Keratinocyte (primary cell): ENCODE measurements around the gene FHOD1. TPM values are rescaled to one million over a fixed set of nuclear protein-coding genes. Genes with fewer than 3 reads are reported as not detected.

ENCODE experiments used
- DNase-seq: peaks from one replicate; pipeline ENCODE4 v3.0.0-alpha.2; 2011; ENCODE audit warnings: low read depth, missing footprints, low spot score
- FAIRE-seq: peaks from 2 replicates; lab custom pipeline; 2011; peaks lifted over from hg19 to GRCh38; lab: Jason Lieb, UNC
- H2AFZ ChIP-seq: 2 replicates; pipeline ENCODE4 v1.6.0; 2012; ENCODE audit warnings: low read length, control low read depth, inconsistent platforms; ENCODE audit not compliant: control insufficient read depth
- H3K27ac ChIP-seq: 2 replicates; pipeline ENCODE4 v1.5.1; 2011; ENCODE audit warnings: low read length; ENCODE audit not compliant: control insufficient read depth, insufficient read depth
- H3K27me3 ChIP-seq: 3 replicates; pipeline ENCODE4 v1.6.0; 2011; ENCODE audit warnings: low read length; ENCODE audit not compliant: control insufficient read depth, insufficient read depth; ENCODE audit errors: extremely low read depth
- H3K36me3 ChIP-seq, 2 experiments: 2 replicates in 1 of 2; 3 replicates in 1 of 2; pipeline ENCODE4 v1.5.1; 2011; ENCODE audit warnings: low read length in 2 of 2, mild to moderate bottlenecking in 1 of 2; ENCODE audit not compliant: control insufficient read depth in 2 of 2, insufficient read depth in 2 of 2; ENCODE audit errors: extremely low read depth in 1 of 2
- H3K4me1 ChIP-seq: 3 replicates; pipeline ENCODE4 v1.5.1; 2011; ENCODE audit warnings: low read length; ENCODE audit not compliant: control insufficient read depth, insufficient read depth; ENCODE audit errors: extremely low read depth
- H3K4me2 ChIP-seq: 3 replicates; pipeline ENCODE4 v1.6.0; 2011; ENCODE audit warnings: low read depth, low read length; ENCODE audit not compliant: control insufficient read depth, insufficient read depth; ENCODE audit errors: extremely low read depth
- H3K4me3 ChIP-seq, 3 experiments: fragments of 200-600 bp in 1 of 3; sonication (generic) in 1 of 3; 2 replicates in 2 of 3; 3 replicates in 1 of 3; pipeline ENCODE4 v1.5.1; 2011 to 2016; ENCODE audit warnings: low read length in 3 of 3, mild to moderate bottlenecking in 3 of 3, control low read depth in 2 of 3, inconsistent platforms in 1 of 3, low read depth in 1 of 3, mixed read lengths in 1 of 3, mixed run types in 1 of 3, moderate library complexity in 1 of 3; ENCODE audit not compliant: control insufficient read depth in 2 of 3, insufficient read depth in 2 of 3; ENCODE audit errors: extremely low read depth in 1 of 3
- H3K79me2 ChIP-seq: 2 replicates; pipeline ENCODE4 v1.6.0; 2012; ENCODE audit warnings: low read length; ENCODE audit not compliant: control insufficient read depth, insufficient read depth
- H3K9ac ChIP-seq: 3 replicates; pipeline ENCODE4 v1.6.0; 2011; ENCODE audit warnings: low read length; ENCODE audit not compliant: control insufficient read depth, insufficient read depth; ENCODE audit errors: extremely low read depth
- H3K9me1 ChIP-seq: 3 replicates; pipeline ENCODE4 v1.6.0; 2011; ENCODE audit warnings: low read length; ENCODE audit not compliant: control insufficient read depth, insufficient read depth; ENCODE audit errors: extremely low read depth
- H3K9me3 ChIP-seq: 2 replicates; pipeline ENCODE4 v1.5.1; 2012; ENCODE audit warnings: low read depth, low read length; ENCODE audit not compliant: control insufficient read depth
- H4K20me1 ChIP-seq: 3 replicates; pipeline ENCODE4 v1.6.0; 2011; ENCODE audit warnings: low read length; ENCODE audit not compliant: control insufficient read depth, insufficient read depth; ENCODE audit errors: extremely low read depth
- EZH2 ChIP-seq: IDR thresholded peaks from one replicate; pipeline ENCODE4 v1.6.1; 2012; ENCODE audit warnings: inconsistent platforms, mild to moderate bottlenecking, low read length, moderate library complexity
- dilution Hi-C: fragments of 300-500 bp; cut with MboI; formaldehyde crosslinking; loops from one replicate; pipeline ENCODE4 v1.7.0; 2020; ENCODE audit warnings: low sequenced_read_pairs; ENCODE audit not compliant: extremely low pct_ligation_motif_present
- polyA plus RNA-seq, 5 experiments: library from polyadenylated mRNA; depleted of rRNA in 3 of 5; stranded (reverse) in 3 of 5; stranded (forward) in 1 of 5; unstranded in 1 of 5; fragments of >200 nt; gene quantifications; 1 replicate in 1 of 5; 2 replicates in 3 of 5; 3 replicates in 1 of 5; pipeline versions ENCODE4 v1.2.1 to v1.2.3, GENCODE V29; 2011 to 2012; ENCODE audit warnings: missing spikeins in 2 of 5, low read depth in 1 of 5, low replicate concordance in 1 of 5
- TF ChIP-seq, protein P1 (sequence below), 3 experiments: IDR thresholded peaks in 1 of 3; conservative IDR thresholded peaks in 1 of 3; optimal IDR thresholded peaks in 1 of 3; 2 replicates in 2 of 3; 3 replicates in 1 of 3; pipeline versions ENCODE3 to v1.5.1; 2011; ENCODE audit warnings: low read length in 3 of 3, mild to moderate bottlenecking in 3 of 3, moderate library complexity in 2 of 3, control low read depth in 1 of 3, inconsistent platforms in 1 of 3; ENCODE audit not compliant: insufficient read depth in 2 of 3; ENCODE audit errors: extremely low read depth in 1 of 3

Gene FHOD1
- polyA plus RNA-seq, 1 donor (not counting 4 experiments of a cell fraction or from before 2014, with no cell fraction given): 29.4 TPM

DNA sequence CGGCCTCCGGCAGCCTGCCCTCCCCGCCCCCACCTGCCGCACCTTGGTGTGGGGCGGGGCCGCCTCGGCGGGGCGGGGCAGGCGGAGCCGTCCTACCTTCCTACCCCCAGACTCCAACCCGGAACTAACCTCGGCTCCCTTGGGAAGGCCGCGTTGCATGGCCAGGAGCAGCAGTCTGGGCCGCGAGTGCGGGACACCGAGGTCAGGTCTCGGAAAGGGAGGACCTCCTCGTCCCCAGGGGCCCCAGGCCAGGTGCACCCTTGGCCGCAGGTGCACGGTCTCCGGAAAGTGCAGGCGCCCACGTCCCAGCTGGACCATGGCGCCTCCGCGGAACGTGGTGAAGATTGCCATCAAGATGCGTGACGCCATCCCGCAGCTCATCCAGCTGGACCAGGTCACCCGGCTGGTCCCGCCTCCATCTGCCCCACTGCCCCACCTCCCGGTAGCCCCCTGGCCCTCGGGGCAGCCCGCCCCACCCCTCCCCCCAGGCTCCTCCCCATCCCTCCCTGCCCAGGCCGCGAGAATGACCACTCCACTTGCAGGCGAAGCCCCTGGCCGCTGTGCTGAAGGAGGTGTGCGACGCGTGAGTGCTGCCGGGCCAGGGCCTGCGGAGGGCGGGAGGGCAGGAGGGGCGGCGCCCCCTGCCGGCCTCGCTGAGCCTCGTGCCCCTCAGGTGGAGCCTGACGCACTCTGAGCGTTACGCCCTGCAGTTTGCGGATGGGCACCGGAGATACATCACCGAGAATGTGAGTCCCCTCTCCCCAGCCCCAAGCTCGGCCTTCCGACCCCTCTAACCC lies 48.1 kb downstream of the FHOD1 start, which contains the start of gene ELMO3:
Gene ELMO3, plus strand, starts transcription at position 121 of the 797 bp plus-strand sequence. Its CDS starts 196 bp downstream, at position 317.
- FAIRE-seq (peak; percentile 51), DNase-seq (no peak)
- Histone ChIP-seq H3K79me2 (peaks cover 31% of the 10 kb centered on the region), H3K4me1 (peaks cover 18% of the 10 kb centered on the region), H4K20me1 (no peaks in the 10 kb centered on the region), H3K27ac (peak within 1 kb of the TSS; percentile 47), H3K4me2 (peak within 1 kb of the TSS; percentile 86), H3K9ac (peak within 1 kb of the TSS; percentile 72), H3K36me3 (peaks cover 41% of the 10 kb centered on the region in 2 experiments), H2AFZ (no peak within 1 kb of the TSS), H3K9me1 (peaks cover 2% of the 10 kb centered on the region), H3K4me3 (peak within 1 kb of the TSS; percentile 54 to 72 (median 70)), H3K27me3 (no peaks in the 10 kb centered on the region), H3K9me3 (no peaks in the 10 kb centered on the region)
- TF ChIP-seq, protein P1, sequence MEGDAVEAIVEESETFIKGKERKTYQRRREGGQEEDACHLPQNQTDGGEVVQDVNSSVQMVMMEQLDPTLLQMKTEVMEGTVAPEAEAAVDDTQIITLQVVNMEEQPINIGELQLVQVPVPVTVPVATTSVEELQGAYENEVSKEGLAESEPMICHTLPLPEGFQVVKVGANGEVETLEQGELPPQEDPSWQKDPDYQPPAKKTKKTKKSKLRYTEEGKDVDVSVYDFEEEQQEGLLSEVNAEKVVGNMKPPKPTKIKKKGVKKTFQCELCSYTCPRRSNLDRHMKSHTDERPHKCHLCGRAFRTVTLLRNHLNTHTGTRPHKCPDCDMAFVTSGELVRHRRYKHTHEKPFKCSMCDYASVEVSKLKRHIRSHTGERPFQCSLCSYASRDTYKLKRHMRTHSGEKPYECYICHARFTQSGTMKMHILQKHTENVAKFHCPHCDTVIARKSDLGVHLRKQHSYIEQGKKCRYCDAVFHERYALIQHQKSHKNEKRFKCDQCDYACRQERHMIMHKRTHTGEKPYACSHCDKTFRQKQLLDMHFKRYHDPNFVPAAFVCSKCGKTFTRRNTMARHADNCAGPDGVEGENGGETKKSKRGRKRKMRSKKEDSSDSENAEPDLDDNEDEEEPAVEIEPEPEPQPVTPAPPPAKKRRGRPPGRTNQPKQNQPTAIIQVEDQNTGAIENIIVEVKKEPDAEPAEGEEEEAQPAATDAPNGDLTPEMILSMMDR (optimal IDR thresholded peaks at IDR 0.05 in 1 of 3, IDR thresholded peaks at IDR 0.05 in 1 of 3, conservative IDR thresholded peaks at IDR 0.05 in 1 of 3; ENCODE audit: extremely low read depth in 1 of 3, insufficient read depth in 2 of 3, low read length in 3 of 3): peak; percentile 62 to 97 (median 83)
- TF ChIP-seq EZH2: no peak
- dilution Hi-C loops: no loop called here

DNA sequence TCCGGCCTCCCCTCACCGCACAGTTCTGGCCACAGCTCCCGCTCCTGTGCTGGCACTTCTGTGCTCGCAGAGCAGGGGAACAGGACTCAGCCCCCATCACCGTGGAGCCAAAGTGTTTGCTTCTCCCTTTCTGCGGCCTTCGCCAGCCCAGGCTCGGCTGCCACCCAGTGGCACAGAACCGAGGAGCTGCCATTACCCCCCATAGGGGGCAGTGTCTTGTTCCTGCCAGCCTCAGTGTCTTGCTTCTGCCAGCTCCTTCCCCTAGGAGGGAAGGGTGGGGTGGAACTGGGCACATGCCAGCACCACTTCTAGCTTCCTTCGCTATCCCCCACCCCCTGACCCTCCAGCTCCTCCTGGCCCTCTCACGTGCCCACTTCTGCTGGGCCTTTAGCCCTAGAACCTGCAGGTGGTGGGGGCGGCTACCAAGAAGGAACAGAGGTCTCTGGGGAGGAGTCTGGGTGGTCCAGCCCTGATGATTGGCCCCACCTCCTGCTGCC lies 49.0 kb downstream of the FHOD1 start:
- DNase-seq: peak; percentile 54
- no peak overlapping the region for H2AFZ ChIP-seq
- H3K27ac ChIP-seq: peak overlapping the region; percentile 47
- H3K9me1 ChIP-seq: peaks cover 4% of the 10 kb centered on the region
- no peaks in the 10 kb centered on the region for H3K9me3 ChIP-seq
- TF ChIP-seq, protein P1 (optimal IDR thresholded peaks at IDR 0.05 in 1 of 3, IDR thresholded peaks at IDR 0.05 in 1 of 3, conservative IDR thresholded peaks at IDR 0.05 in 1 of 3; ENCODE audit: extremely low read depth in 1 of 3, insufficient read depth in 2 of 3, low read length in 3 of 3): peak; percentile 90 to 100 (median 99)
- TF ChIP-seq EZH2: no peak
- peak overlapping the region; percentile 84 for H3K4me2 ChIP-seq
- no peaks in the 10 kb centered on the region for H3K27me3 ChIP-seq
- H3K4me3 ChIP-seq: no peak overlapping the region
- H3K79me2 ChIP-seq: peaks cover 40% of the 10 kb centered on the region
- H3K4me1 ChIP-seq: peaks cover 25% of the 10 kb centered on the region
- peaks cover 42 to 51% of the 10 kb centered on the region in 2 experiments for H3K36me3 ChIP-seq
- peak; percentile 84 for FAIRE-seq
- dilution Hi-C loops: no loop called here
- peak overlapping the region; percentile 13 for H3K9ac ChIP-seq
- H4K20me1 ChIP-seq: peaks cover under 1% of the 10 kb centered on the region
